ENCODE measurements around the gene RAB1A. TPM values are rescaled to one million over a fixed set of nuclear protein-coding genes. Genes with fewer than 3 reads are reported as not detected.

RAB1A gene
- total RNA-seq, 1 donor from 2014 or later, result 128 TPM

DNA sequence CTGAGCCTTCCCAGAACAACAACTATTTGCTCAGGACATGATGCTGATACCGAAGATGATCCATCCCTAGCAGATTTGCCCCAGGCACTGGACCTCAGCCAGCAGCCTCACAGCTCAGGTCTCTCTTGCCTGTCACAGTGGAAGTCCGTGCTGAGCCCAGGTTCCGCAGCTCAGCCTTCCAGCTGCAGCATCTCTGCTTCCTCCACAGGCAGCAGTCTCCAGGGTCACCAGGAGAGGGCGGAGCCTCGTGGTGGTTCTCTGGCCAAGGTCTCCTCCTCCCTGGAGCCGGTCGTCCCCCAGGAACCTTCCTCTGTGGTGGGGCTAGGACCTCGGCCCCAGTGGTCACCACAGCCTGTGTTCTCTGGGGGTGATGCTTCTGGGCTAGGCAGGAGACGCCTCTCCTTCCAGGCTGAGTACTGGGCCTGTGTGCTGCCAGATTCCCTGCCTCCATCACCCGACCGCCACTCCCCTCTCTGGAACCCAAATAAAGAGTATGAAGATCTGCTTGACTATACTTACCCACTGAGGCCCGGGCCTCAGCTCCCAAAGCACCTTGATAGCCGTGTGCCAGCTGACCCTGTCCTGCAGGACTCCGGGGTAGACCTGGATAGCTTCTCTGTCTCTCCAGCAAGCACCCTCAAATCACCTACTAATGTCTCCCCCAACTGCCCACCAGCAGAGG lies 58.3 kb downstream of the RAB1A start:
- Mint-ChIP-seq H3K9me3 (ENCODE audit: unreplicated experiment) (no peaks in the 10 kb centered on the region), H3K36me3 (ENCODE audit: unreplicated experiment) (peaks cover 30% of the 10 kb centered on the region), H3K27me3 (ENCODE audit: unreplicated experiment) (no peaks in the 10 kb centered on the region), H3K27ac (ENCODE audit: unreplicated experiment) (no peak overlapping the region), H3K4me3 (ENCODE audit: unreplicated experiment) (no peak overlapping the region), H3K4me1 (ENCODE audit: unreplicated experiment) (peaks cover 33% of the 10 kb centered on the region)
- DNase-seq (ENCODE audit: extremely low spot score, unreplicated experiment), result no peak
- TF ChIP-seq, protein P1, sequence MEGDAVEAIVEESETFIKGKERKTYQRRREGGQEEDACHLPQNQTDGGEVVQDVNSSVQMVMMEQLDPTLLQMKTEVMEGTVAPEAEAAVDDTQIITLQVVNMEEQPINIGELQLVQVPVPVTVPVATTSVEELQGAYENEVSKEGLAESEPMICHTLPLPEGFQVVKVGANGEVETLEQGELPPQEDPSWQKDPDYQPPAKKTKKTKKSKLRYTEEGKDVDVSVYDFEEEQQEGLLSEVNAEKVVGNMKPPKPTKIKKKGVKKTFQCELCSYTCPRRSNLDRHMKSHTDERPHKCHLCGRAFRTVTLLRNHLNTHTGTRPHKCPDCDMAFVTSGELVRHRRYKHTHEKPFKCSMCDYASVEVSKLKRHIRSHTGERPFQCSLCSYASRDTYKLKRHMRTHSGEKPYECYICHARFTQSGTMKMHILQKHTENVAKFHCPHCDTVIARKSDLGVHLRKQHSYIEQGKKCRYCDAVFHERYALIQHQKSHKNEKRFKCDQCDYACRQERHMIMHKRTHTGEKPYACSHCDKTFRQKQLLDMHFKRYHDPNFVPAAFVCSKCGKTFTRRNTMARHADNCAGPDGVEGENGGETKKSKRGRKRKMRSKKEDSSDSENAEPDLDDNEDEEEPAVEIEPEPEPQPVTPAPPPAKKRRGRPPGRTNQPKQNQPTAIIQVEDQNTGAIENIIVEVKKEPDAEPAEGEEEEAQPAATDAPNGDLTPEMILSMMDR (IDR thresholded peaks at IDR 0.05), result peak; percentile 25

DNA sequence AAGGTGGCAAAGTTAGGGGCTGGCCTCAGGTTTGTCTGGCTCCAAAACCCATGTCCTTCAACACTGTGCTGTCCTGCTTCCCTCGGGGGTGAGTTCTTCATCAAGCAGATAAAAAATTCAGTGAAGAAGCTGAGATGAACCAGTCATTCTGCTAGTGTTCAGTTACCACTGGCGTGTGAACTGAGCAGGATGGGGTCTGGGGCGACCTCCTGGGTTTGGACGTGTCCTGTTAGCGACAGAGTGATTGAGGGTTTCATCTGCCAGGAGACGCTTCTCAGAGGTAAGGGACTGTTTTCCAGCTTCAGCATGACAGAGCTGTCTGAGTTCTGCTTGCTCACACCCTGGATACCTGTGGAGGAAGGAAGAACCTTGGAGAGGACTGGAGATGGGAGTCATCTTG lies 59.0 kb downstream of the RAB1A start:
- peak overlapping the region; percentile 55 for H3K27ac Mint-ChIP-seq (ENCODE audit: unreplicated experiment)
- no peaks in the 10 kb centered on the region for H3K27me3 Mint-ChIP-seq (ENCODE audit: unreplicated experiment)
- TF ChIP-seq, protein P1 (IDR thresholded peaks at IDR 0.05), result no peak
- H3K4me1 Mint-ChIP-seq (ENCODE audit: unreplicated experiment), result peaks cover 27% of the 10 kb centered on the region
- no peak for DNase-seq (ENCODE audit: extremely low spot score, unreplicated experiment)
- H3K4me3 Mint-ChIP-seq (ENCODE audit: unreplicated experiment), result no peak overlapping the region
- H3K9me3 Mint-ChIP-seq (ENCODE audit: unreplicated experiment), result no peaks in the 10 kb centered on the region
- H3K36me3 Mint-ChIP-seq (ENCODE audit: unreplicated experiment), result peaks cover 30% of the 10 kb centered on the region

DNA sequence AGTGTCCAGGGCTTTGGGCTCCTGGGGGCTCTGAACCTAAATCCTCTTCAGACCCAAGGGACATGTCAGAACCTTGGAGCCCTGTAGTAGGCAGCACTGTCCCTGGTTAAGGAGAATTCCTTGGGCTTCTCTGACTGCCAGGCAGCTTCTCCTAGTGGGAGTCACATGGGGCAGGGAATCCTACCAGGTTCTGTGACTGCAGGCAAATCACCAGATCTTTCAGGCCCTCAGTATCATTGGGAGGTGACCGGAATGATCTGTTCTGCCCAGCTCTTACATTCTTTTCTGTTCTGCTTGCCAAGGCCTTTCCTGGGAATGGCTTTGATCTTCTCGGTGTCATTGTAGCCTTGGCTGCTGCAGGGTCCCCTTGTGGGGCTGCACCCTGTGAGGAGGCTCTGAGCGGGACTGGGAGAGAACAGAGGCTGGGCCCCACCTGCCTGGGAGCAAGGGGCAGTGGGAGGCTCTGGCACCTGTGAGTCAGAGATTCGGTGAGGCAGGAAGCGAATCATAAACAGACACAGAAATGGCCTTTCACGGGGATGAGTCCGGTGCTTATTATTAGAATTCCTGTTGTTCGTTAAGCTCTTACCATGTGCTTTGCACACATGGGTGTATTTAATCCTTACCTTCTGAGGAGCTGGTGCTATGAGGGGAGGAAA lies 59.6 kb downstream of the RAB1A start:
- Mint-ChIP-seq H3K4me1 (ENCODE audit: unreplicated experiment) (peaks cover 27% of the 10 kb centered on the region), H3K36me3 (ENCODE audit: unreplicated experiment) (peaks cover 30% of the 10 kb centered on the region), H3K27ac (ENCODE audit: unreplicated experiment) (peak overlapping the region; percentile 55), H3K27me3 (ENCODE audit: unreplicated experiment) (no peaks in the 10 kb centered on the region), H3K4me3 (ENCODE audit: unreplicated experiment) (no peak overlapping the region), H3K9me3 (ENCODE audit: unreplicated experiment) (no peaks in the 10 kb centered on the region)
- no peak for DNase-seq (ENCODE audit: extremely low spot score, unreplicated experiment)
- TF ChIP-seq, protein P1 (IDR thresholded peaks at IDR 0.05), result peak; percentile 25

DNA sequence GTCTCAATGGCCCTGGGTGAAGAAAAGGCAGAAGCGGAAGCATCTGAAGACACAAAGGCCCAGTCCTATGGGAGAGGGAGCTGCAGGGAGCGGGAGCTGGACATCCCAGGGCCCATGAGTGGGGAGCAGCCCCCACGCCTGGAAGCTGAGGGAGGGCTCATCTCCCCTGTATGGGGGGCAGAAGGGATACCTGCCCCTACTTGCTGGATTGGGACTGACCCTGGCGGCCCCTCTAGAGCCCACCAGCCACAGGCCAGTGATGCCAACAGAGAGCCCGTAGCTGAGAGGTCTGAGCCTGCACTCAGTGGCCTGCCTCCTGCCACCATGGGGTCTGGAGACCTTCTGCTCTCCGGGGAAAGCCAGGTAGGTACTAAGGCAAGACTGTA lies 60.5 kb downstream of the RAB1A start:
- peak overlapping the region; percentile 57 for H3K27ac Mint-ChIP-seq (ENCODE audit: unreplicated experiment)
- peaks cover 33% of the 10 kb centered on the region for H3K4me1 Mint-ChIP-seq (ENCODE audit: unreplicated experiment)
- no peak for DNase-seq (ENCODE audit: extremely low spot score, unreplicated experiment)
- H3K9me3 Mint-ChIP-seq (ENCODE audit: unreplicated experiment), result no peaks in the 10 kb centered on the region
- no peak overlapping the region for H3K4me3 Mint-ChIP-seq (ENCODE audit: unreplicated experiment)
- peaks cover 30% of the 10 kb centered on the region for H3K36me3 Mint-ChIP-seq (ENCODE audit: unreplicated experiment)
- H3K27me3 Mint-ChIP-seq (ENCODE audit: unreplicated experiment), result no peaks in the 10 kb centered on the region
- TF ChIP-seq, protein P1 (IDR thresholded peaks at IDR 0.05), result no peak

DNA sequence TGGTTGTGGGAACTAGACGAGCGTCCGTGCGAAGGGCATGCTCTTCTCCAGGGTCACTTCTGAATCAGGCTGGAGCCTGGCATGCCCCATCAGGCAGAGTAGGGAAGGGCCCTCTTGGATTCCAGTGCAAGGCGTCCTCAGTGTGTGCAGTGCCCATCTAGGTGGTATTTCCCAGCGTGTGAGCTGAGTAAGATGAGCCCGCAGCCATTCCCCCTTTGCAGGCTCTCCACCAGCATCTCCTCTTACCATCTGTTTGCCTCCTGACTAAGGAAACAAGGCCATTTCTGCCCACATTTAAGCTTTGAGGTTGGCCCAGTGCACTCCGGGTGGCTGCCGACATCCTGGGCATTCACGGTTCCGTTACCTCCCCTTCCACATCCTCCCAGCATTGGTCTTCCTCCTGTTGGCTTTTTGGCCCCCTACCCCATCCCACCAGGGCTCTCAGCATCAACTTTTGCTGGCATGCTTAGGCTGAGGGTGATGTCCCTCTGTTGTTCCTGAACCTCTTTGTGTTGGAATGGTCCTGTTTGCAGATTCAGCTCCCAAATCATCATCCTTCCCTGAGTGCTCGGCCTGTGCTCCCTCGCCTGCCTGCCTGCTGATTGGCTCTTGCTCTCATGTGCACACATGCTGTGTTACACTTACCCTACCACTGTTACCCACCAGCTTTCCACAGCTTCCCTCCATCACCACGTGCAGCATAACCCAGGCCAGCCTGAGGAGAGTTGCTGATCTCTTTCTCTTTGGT lies 61.9 kb downstream of the RAB1A start:
- Mint-ChIP-seq H3K4me3 (ENCODE audit: unreplicated experiment) (no peak overlapping the region), H3K27ac (ENCODE audit: unreplicated experiment) (peak overlapping the region; percentile 14), H3K27me3 (ENCODE audit: unreplicated experiment) (no peaks in the 10 kb centered on the region), H3K4me1 (ENCODE audit: unreplicated experiment) (peaks cover 48% of the 10 kb centered on the region), H3K36me3 (ENCODE audit: unreplicated experiment) (peaks cover 23% of the 10 kb centered on the region), H3K9me3 (ENCODE audit: unreplicated experiment) (no peaks in the 10 kb centered on the region)
- no peak for DNase-seq (ENCODE audit: extremely low spot score, unreplicated experiment)
- TF ChIP-seq, protein P1 (IDR thresholded peaks at IDR 0.05), result no peak

All from osteocyte (in vitro differentiated cells).